Fibroblast of lung (primary cell): ENCODE results near the gene CCDC6. TPM values are rescaled to one million over a fixed set of nuclear protein-coding genes. Genes with fewer than 3 reads are reported as not detected.
"Not testable (repeated sequence)": the region's sequence is repeated elsewhere in the genome, so short reads cannot be mapped to it uniquely, and the experiment has no call there.

Source experiments
- DNase-seq, 2 donors: peaks; one replicate each; pipeline versions ENCODE4 v3.0.0 to v3.0.0-alpha.2; 2010; ENCODE audit warnings: low read depth in 2 of 2
- H2AFZ ChIP-seq: 2 replicates; pipeline ENCODE4 v1.5.1; 2012; ENCODE audit warnings: low read length, control low read depth, inconsistent platforms
- H3K27ac ChIP-seq: 2 replicates; pipeline ENCODE4 v1.5.1; 2011; ENCODE audit warnings: low read length, control low read depth; ENCODE audit not compliant: insufficient read depth
- H3K27me3 ChIP-seq: 2 replicates; pipeline ENCODE4 v1.5.1; 2011; ENCODE audit warnings: mild to moderate bottlenecking, low read length; ENCODE audit not compliant: control insufficient read depth, insufficient read depth
- H3K36me3 ChIP-seq: 2 replicates; pipeline ENCODE4 v1.5.1; 2011; ENCODE audit warnings: low read length; ENCODE audit not compliant: control insufficient read depth, insufficient read depth
- H3K4me1 ChIP-seq: 2 replicates; pipeline ENCODE4 v1.5.1; 2011; ENCODE audit warnings: low read length; ENCODE audit not compliant: control insufficient read depth, insufficient read depth; ENCODE audit errors: extremely low read depth
- H3K4me2 ChIP-seq: 2 replicates; pipeline ENCODE4 v1.5.1; 2011; ENCODE audit warnings: low read length, control low read depth; ENCODE audit not compliant: insufficient read depth; ENCODE audit errors: extremely low read depth
- H3K4me3 ChIP-seq, 4 experiments: fragments of 200-600 bp in 1 of 4; sonication (generic) in 1 of 4; replicated peaks in 1 of 4; 2 replicates each; pipeline ENCODE4 v1.5.1; 2011 to 2016; ENCODE audit warnings: low read length in 4 of 4, low read depth in 3 of 4, mild to moderate bottlenecking in 3 of 4, control low read depth in 2 of 4, inconsistent platforms in 1 of 4, mixed read lengths in 1 of 4; ENCODE audit not compliant: insufficient read depth in 1 of 4; ENCODE audit errors: control extremely low read depth in 1 of 4
- H3K79me2 ChIP-seq: 2 replicates; pipeline ENCODE4 v1.5.1; 2012; ENCODE audit warnings: mild to moderate bottlenecking, low read length, inconsistent platforms; ENCODE audit not compliant: control insufficient read depth, insufficient read depth
- H3K9ac ChIP-seq: 2 replicates; pipeline ENCODE4 v1.5.1; 2011; ENCODE audit warnings: mild to moderate bottlenecking, low read length, control low read depth; ENCODE audit not compliant: insufficient read depth
- H3K9me3 ChIP-seq: 2 replicates; pipeline ENCODE4 v1.5.1; 2012; ENCODE audit warnings: low read depth, low read length; ENCODE audit not compliant: control insufficient read depth, insufficient read depth
- H4K20me1 ChIP-seq: 2 replicates; pipeline ENCODE4 v1.5.1; 2011; ENCODE audit warnings: low read length; ENCODE audit not compliant: control insufficient read depth, insufficient read depth; ENCODE audit errors: extremely low read depth
- CTCF ChIP-seq, 2 donors: IDR thresholded peaks in 1 of 2; conservative IDR thresholded peaks in 1 of 2; 1 replicate in 1 of 2; 2 replicates in 1 of 2; pipeline ENCODE4 v1.5.1; 2011 to 2012; ENCODE audit warnings: low read length in 2 of 2, control low read depth in 1 of 2, inconsistent platforms in 1 of 2, low read depth in 1 of 2, mild to moderate bottlenecking in 1 of 2
- EZH2 ChIP-seq: IDR thresholded peaks from 2 replicates; pipeline ENCODE4 v1.5.1; 2012; ENCODE audit warnings: low read length, control low read depth, mild to moderate bottlenecking; ENCODE audit errors: missing control alignments
- polyA plus RNA-seq, 2 donors: library from polyadenylated mRNA; depleted of rRNA in 1 of 2; stranded (reverse) in 1 of 2; unstranded in 1 of 2; fragments of >200 nt; gene quantifications; 2 replicates each; pipeline ENCODE4 v1.2.1, GENCODE V29; 2011 to 2012; ENCODE audit warnings: missing spikeins in 1 of 2
- total RNA-seq: library from RNA; depleted of rRNA; stranded (reverse); fragments of >200 nt; gene quantifications from 2 replicates; pipeline ENCODE4 v1.2.1, GENCODE V29; 2014

CCDC6 gene
- total and polyA plus RNA-seq, 2 donors (not counting 1 experiment from before 2014, with no cell fraction given) = 35.5 to 51.2 TPM

GRCh38 chr10:59937720-59938119 is 31.4 kb upstream of the CCDC6 start:
- Histone ChIP-seq H4K20me1 (no peaks in the 10 kb centered on the region), H2AFZ (no peak overlapping the region), H3K27me3 (no peaks in the 10 kb centered on the region), H3K27ac (no peak overlapping the region), H3K4me2 (no peak overlapping the region), H3K4me1 (no peaks in the 10 kb centered on the region), H3K4me3 (no peak overlapping the region), H3K79me2 (no peaks in the 10 kb centered on the region), H3K36me3 (no peaks in the 10 kb centered on the region), H3K9me3 (no peaks in the 10 kb centered on the region), H3K9ac (no peak overlapping the region)
- DNase-seq = no peak
- TF ChIP-seq CTCF (conservative IDR thresholded peaks at IDR 0.05 in 1 of 2, IDR thresholded peaks at IDR 0.05 in 1 of 2; ENCODE audit: low read depth in 1 of 2, low read length in 2 of 2) (no peak), EZH2 (no peak)

GRCh38 chr10:59934701-59935100 is 28.3 kb upstream of the CCDC6 start:
- no peak for TF ChIP-seq CTCF (conservative IDR thresholded peaks at IDR 0.05 in 1 of 2, IDR thresholded peaks at IDR 0.05 in 1 of 2; ENCODE audit: low read depth in 1 of 2, low read length in 2 of 2)
- no peak for TF ChIP-seq EZH2

GRCh38 chr10:59930788-59931521 is 24.6 kb upstream of the CCDC6 start:
- H3K36me3 ChIP-seq, H3K27ac ChIP-seq, DNase-seq: not testable (repeated sequence)

More at GRCh38 chr10:59934701-59935100, 28.3 kb upstream of the CCDC6 start:
- Histone ChIP-seq H4K20me1 (no peaks in the 10 kb centered on the region), H2AFZ (no peak overlapping the region), H3K36me3 (no peaks in the 10 kb centered on the region), H3K9me3 (no peaks in the 10 kb centered on the region), H3K27ac (no peak overlapping the region), H3K9ac (no peak overlapping the region), H3K4me3 (no peak overlapping the region), H3K4me2 (no peak overlapping the region), H3K27me3 (no peaks in the 10 kb centered on the region), H3K79me2 (no peaks in the 10 kb centered on the region), H3K4me1 (no peaks in the 10 kb centered on the region)
- DNase-seq = no peak

More at GRCh38 chr10:59930788-59931521, 24.6 kb upstream of the CCDC6 start:
- not testable (repeated sequence) for H3K4me2 ChIP-seq, H4K20me1 ChIP-seq, H2AFZ ChIP-seq, H3K4me3 ChIP-seq, H3K79me2 ChIP-seq, H3K9me3 ChIP-seq, H3K9ac ChIP-seq, H3K27me3 ChIP-seq, H3K4me1 ChIP-seq
